Measurements from ENCODE around the gene IL17REL.
"Not testable (repeated sequence)": the region's sequence is repeated elsewhere in the genome, so short reads cannot be mapped to it uniquely, and the experiment has no call there.

IL17REL gene

GRCh38 chr22:49950396-49950994 is 62.1 kb downstream of the IL17REL start:
- no peak for TF ChIP-seq CTCF (IDR thresholded peaks at IDR 0.05; ENCODE audit: borderline replicate concordance, insufficient read depth, low read depth, low read length)
- H3K4me3 ChIP-seq (ENCODE audit: low read depth, low read length): no peak overlapping the region

DNA sequence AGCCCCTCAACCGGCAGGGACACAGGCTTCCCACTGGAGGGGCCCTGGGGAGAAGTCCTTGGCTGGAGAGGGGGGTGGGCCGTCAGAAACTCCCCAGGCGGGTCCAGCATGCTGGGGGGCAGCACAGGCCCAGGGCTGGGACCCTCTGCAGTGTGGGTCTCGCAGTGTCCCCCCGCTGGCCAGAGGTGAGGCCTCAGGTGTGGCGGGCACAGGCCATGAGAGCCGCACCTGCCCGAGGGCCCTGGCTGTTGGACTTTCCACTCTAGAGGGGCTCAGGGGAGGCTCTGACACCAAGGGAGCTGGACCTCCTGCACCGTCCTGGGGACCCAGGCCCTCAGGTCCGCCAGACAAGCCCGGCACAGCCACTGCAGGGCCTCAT is 62.7 kb downstream of the IL17REL start:
- no peak overlapping the region for H3K4me3 ChIP-seq (ENCODE audit: low read depth, low read length)
- no peak for TF ChIP-seq CTCF (IDR thresholded peaks at IDR 0.05; ENCODE audit: borderline replicate concordance, insufficient read depth, low read depth, low read length)

- no peak overlapping the region for H3K4me3 ChIP-seq (ENCODE audit: low read depth, low read length)
- no peak for TF ChIP-seq CTCF (IDR thresholded peaks at IDR 0.05; ENCODE audit: borderline replicate concordance, insufficient read depth, low read depth, low read length)
Observed at GRCh38 chr22:49948958-49949913, 63.3 kb downstream of the IL17REL start.

GRCh38 chr22:49948116-49948957 is 64.2 kb downstream of the IL17REL start:
- no peak overlapping the region for H3K4me3 ChIP-seq (ENCODE audit: low read depth, low read length)
- no peak for TF ChIP-seq CTCF (IDR thresholded peaks at IDR 0.05; ENCODE audit: borderline replicate concordance, insufficient read depth, low read depth, low read length)

DNA sequence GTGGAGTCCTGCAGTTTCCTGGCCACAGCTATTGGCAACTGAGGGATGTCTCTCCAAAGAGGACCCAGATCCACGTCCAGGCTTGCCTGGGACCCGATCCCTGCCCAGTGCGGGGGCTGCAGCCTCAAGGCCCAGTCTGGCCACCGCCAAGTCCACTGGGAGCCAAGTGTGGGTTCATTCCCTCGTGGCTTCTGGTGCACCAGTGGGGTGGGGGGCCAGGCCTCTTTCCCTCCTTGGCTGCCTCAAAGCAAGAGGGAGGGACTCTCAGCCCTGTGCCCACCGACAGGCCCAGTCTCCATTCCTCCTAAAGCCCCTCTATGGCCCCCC is 65.3 kb downstream of the IL17REL start:
- H3K4me3 ChIP-seq (ENCODE audit: low read depth, low read length): no peak overlapping the region
- no peak for TF ChIP-seq CTCF (IDR thresholded peaks at IDR 0.05; ENCODE audit: borderline replicate concordance, insufficient read depth, low read depth, low read length)

DNA sequence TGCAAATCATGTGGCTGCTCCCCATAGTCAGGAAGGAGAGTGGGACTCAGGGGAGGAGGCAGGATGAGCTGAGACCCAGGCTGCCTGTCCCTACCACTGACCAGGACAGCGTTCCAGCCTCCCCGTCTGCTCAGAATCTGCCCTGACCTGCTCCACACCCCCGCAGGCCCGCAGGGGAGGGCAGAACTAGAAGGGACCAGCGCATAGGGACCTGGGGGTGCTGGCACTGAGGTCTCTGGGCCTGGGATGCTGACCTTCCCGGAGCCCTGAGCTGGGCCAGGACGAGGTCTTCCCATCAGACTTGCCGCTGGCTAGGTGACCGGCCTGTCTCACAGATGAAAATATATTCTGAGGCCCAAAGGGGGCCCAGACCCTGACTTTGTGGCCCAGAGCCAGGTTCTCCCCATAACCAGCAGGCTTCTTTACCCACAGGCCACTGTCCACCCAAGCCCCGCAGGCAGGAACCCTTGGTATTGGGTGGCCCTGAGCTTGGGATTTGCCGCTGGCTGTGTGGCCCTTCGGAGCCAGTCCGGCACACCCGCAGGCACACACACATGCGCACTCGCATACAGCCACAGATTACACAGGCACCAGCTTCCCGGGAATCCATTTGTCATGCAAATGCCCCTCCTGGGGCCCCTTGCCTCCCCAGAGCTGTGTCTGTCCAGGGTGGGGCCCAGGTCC is 65.8 kb downstream of the IL17REL start:
- no peak for TF ChIP-seq CTCF (IDR thresholded peaks at IDR 0.05; ENCODE audit: borderline replicate concordance, insufficient read depth, low read depth, low read length)
- no peak overlapping the region for H3K4me3 ChIP-seq (ENCODE audit: low read depth, low read length)

DNA sequence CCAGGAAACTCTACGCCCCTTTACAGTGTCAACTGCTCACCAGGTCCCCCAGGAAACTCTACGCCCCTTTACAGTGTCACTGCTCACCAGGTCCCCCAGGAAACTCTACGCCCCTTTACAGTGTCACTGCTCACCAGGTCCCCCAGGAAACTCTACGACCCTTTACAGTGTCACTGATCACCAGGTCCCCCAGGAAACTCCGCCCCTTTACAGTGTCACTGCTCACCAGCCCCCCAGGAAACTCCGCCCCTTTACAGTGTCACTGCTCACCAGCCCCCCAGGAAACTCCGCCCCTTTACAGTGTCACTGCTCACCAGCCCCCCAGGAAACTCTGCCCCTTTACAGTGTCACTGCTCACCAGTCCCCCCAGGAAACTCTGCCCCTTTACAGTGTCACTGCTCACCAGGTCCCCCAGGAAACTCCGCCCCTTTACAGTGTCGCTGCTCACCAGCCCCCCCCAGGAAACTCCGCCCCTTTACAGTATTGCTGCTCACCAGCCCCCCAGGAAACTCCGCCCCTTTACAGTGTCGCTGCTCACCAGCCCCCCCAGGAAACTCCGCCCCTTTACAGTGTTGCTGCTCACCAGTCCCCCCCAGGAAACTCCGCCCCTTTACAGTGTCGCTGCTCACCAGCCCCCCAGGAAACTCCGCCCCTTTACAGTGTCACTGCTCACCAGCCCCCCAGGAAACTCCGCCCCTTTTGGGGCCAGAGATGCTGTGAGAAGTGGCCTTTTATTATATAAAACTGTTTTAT is 67.3 kb downstream of the IL17REL start:
- H3K4me3 ChIP-seq (ENCODE audit: low read depth, low read length): not testable (repeated sequence)

Data from GM12875 (cell line).